WTC11 (cell line): ENCODE measurements around the gene LEF1. TPM values are rescaled to one million over a fixed set of nuclear protein-coding genes. Genes with fewer than 3 reads are reported as not detected.

ENCODE experiments used
- ATAC-seq: fragments of 200-7000 bp; cut with Tn5 transposase; 2 replicates; pipeline ENCODE4 v1.10.0; 2021; ENCODE audit warnings: mild to moderate bottlenecking, moderate library complexity
- CTCF ChIA-PET: fragments of 300-600 bp; sonication (Branson Sonifier 250); formaldehyde crosslinking; loops from one replicate; lab custom pipeline; 2021; ENCODE audit warnings: antibody characterized with exemption; lab: Charles Lee
- POLR2A ChIA-PET: fragments of 350-600 bp; sonication (Branson Sonifier 250); formaldehyde crosslinking; loops from one replicate; lab custom pipeline; 2021; ENCODE audit warnings: antibody characterized with exemption; lab: Charles Lee
- DNase-seq: peaks from one replicate; pipeline ENCODE4 v3.0.0; 2021; ENCODE audit warnings: low spot score
- H3K27ac Mint-ChIP-seq: 2 replicates; pipeline ENCODE4 v1.8.0; 2021; ENCODE audit warnings: mixed read lengths
- H3K27me3 Mint-ChIP-seq: 2 replicates; pipeline ENCODE4 v1.8.0; 2021; ENCODE audit warnings: low read depth, mild to moderate bottlenecking, moderate library complexity, mixed read lengths
- H3K36me3 Mint-ChIP-seq: 2 replicates; pipeline ENCODE4 v1.8.0; 2021; ENCODE audit warnings: mixed read lengths
- H3K4me1 Mint-ChIP-seq: 2 replicates; pipeline ENCODE4 v1.8.0; 2022; ENCODE audit warnings: mixed read lengths
- H3K4me3 Mint-ChIP-seq: 2 replicates; pipeline ENCODE4 v1.8.0; 2021; ENCODE audit warnings: mild to moderate bottlenecking, moderate library complexity, mixed read lengths
- H3K9me3 Mint-ChIP-seq: 2 replicates; pipeline ENCODE4 v1.8.0; 2021; ENCODE audit warnings: mixed read lengths
- CREB1 ChIP-seq: sonication (generic); formaldehyde crosslinking; IDR thresholded peaks from 2 replicates; pipeline ENCODE4 v1.8.0; 2023; ENCODE audit warnings: mild to moderate bottlenecking, missing genetic modification reagents
- CREM ChIP-seq: sonication (generic); formaldehyde crosslinking; IDR thresholded peaks from 2 replicates; pipeline ENCODE4 v1.8.1; 2022; ENCODE audit warnings: mild to moderate bottlenecking, missing genetic modification reagents, moderate library complexity
- GTF2I ChIP-seq: fragments of 250-450 bp; sonication (Bioruptor Pico); conservative IDR thresholded peaks from 2 replicates; pipeline ENCODE4 v1.4.0; 2021; ENCODE audit warnings: mild to moderate bottlenecking
- IRF2 ChIP-seq: sonication (generic); formaldehyde crosslinking; IDR thresholded peaks from 2 replicates; pipeline ENCODE4 v1.8.0; 2022; ENCODE audit warnings: low read depth, missing genetic modification reagents, borderline replicate concordance
- MXD4 ChIP-seq: fragments of 250-450 bp; sonication (Bioruptor Pico); IDR thresholded peaks from 2 replicates; pipeline ENCODE4 v1.8.0; 2021; ENCODE audit warnings: mild to moderate bottlenecking, moderate library complexity, borderline replicate concordance
- NR2C2 ChIP-seq: sonication (generic); formaldehyde crosslinking; IDR thresholded peaks from 2 replicates; pipeline ENCODE4 v1.8.0; 2022; ENCODE audit warnings: mild to moderate bottlenecking, missing genetic modification reagents
- OVOL2 ChIP-seq: fragments of 250-450 bp; sonication (Bioruptor Pico); IDR thresholded peaks from 2 replicates; pipeline ENCODE4 v1.9.0; 2021; ENCODE audit warnings: mild to moderate bottlenecking, borderline replicate concordance
- SMAD3 ChIP-seq: sonication (generic); formaldehyde crosslinking; IDR thresholded peaks from 2 replicates; pipeline ENCODE4 v1.8.0; 2022; ENCODE audit warnings: missing genetic modification reagents, mild to moderate bottlenecking, borderline replicate concordance
- SOX15 ChIP-seq: fragments of 250-450 bp; sonication (Bioruptor Pico); IDR thresholded peaks from 2 replicates; pipeline ENCODE4 v1.9.0; 2021; ENCODE audit warnings: mild to moderate bottlenecking
- TEAD4 ChIP-seq: sonication (generic); formaldehyde crosslinking; IDR thresholded peaks from 2 replicates; pipeline ENCODE4 v1.8.0; 2022; ENCODE audit warnings: mild to moderate bottlenecking, missing genetic modification reagents
- ZBTB21 ChIP-seq: sonication (generic); formaldehyde crosslinking; IDR thresholded peaks from 2 replicates; pipeline ENCODE4 v1.8.1; 2023; ENCODE audit warnings: mild to moderate bottlenecking, missing genetic modification reagents, borderline replicate concordance
- ZNF219 ChIP-seq: sonication (generic); formaldehyde crosslinking; IDR thresholded peaks from 2 replicates; pipeline ENCODE4 v1.8.0; 2023; ENCODE audit warnings: missing genetic modification reagents, mild to moderate bottlenecking, borderline replicate concordance
- ZNF263 ChIP-seq: sonication (generic); formaldehyde crosslinking; IDR thresholded peaks from 2 replicates; pipeline ENCODE4 v1.8.1; 2022; ENCODE audit warnings: low read depth, mild to moderate bottlenecking, moderate library complexity, missing genetic modification reagents
- ZNF416 ChIP-seq: fragments of 250-450 bp; sonication (Bioruptor Pico); IDR thresholded peaks from 2 replicates; pipeline ENCODE4 v1.9.0; 2021; ENCODE audit warnings: mild to moderate bottlenecking, inconsistent platforms
- ZNF423 ChIP-seq: fragments of 250-450 bp; sonication (Bioruptor Pico); IDR thresholded peaks from 2 replicates; pipeline ENCODE4 v2.1.2; 2022; ENCODE audit warnings: mild to moderate bottlenecking, moderate library complexity
- ZNF671 ChIP-seq: fragments of 250-450 bp; sonication (Bioruptor Pico); IDR thresholded peaks from 2 replicates; pipeline ENCODE4 v1.8.0; 2021; ENCODE audit warnings: mild to moderate bottlenecking
- total RNA-seq: library from RNA; stranded (reverse); gene quantifications from 3 replicates; pipeline ENCODE4 v1.2.3, GENCODE V29; 2021
- TF ChIP-seq, protein P1 (sequence below): sonication (generic); formaldehyde crosslinking; IDR thresholded peaks from 2 replicates; pipeline ENCODE4 v1.8.1; 2023; ENCODE audit warnings: mild to moderate bottlenecking, missing genetic modification reagents, moderate library complexity
- TF ChIP-seq, protein P2 (sequence below): sonication (generic); formaldehyde crosslinking; IDR thresholded peaks from 2 replicates; pipeline ENCODE4 v1.8.1; 2023; ENCODE audit warnings: mild to moderate bottlenecking, missing genetic modification reagents, borderline replicate concordance

LEF1 gene
- total RNA-seq, 1 experiment from 2014 or later = 1.3 TPM

DNA sequence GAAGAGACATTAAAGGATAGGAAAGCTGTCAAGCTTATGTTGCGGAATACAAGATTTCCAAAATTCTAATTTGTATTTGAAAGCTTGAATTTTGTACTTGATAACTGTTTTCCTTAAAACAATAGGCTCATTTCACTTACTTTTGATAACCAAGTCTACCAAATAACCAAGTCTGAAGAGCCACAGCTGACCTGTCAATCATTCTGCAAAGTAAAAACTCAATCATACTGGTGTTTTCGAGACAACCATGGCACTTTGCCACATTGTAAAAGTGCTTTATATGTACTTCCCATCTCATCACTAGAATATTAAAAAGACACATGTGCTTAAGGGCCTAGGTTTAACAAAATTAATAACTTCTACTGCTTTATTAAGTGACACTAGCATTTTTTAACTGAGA, 47.9 kb downstream of the LEF1 start (continued):
- TF ChIP-seq GTF2I (CRISPR knock-in tag) (no peak), ZNF671 (CRISPR knock-in tag) (no peak)

DNA sequence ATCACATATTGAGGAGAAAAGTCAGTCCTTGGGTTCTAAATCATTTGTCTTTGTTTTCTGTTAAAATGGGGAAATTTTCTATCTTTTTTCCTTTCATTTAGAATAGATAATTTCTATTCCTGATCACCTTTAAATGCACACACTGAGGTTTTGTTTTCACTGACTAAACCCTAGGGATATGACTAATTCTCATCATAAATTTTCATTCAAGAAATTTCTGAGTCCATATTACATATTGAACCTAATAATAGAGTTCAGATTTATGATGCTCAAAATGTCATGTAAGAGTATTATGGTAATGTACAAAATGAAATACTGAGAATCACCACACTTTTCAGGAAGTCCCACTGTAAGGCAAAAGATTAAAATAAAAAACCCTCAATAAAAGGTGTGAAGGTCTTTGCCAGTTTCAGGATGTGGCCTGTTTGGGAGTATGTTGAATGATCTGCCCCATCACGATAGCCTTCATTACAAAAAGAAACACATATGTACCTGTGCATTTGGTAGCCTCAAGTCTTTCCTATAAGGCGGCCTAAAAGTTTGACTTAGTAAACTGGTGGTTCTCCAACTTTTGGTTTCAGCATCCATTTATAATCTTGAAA, 49.4 kb downstream of the LEF1 start:
- ChIA-PET POLR2A (no interaction called here), CTCF (interaction anchor here (0.7 kb wide), 1 partner anchor 89 kb away, joined by 4 read pairs; no protein-coding TSS in a partner anchor)
- no peaks in the 10 kb centered on the region for H3K36me3 Mint-ChIP-seq
- no peak overlapping the region for H3K27ac Mint-ChIP-seq
- H3K4me1 Mint-ChIP-seq = peaks cover 25% of the 10 kb centered on the region
- H3K9me3 Mint-ChIP-seq = no peaks in the 10 kb centered on the region
- no peak for TF ChIP-seq SOX15
- TF ChIP-seq TEAD4 (CRISPR knock-in tag) = no peak
- TF ChIP-seq ZNF219 (CRISPR knock-in tag) = no peak
- TF ChIP-seq ZNF416 (CRISPR knock-in tag) = no peak
- H3K27me3 Mint-ChIP-seq = no peaks in the 10 kb centered on the region
- no peak for ATAC-seq
- no peak for DNase-seq
- no peak overlapping the region for H3K4me3 Mint-ChIP-seq

DNA sequence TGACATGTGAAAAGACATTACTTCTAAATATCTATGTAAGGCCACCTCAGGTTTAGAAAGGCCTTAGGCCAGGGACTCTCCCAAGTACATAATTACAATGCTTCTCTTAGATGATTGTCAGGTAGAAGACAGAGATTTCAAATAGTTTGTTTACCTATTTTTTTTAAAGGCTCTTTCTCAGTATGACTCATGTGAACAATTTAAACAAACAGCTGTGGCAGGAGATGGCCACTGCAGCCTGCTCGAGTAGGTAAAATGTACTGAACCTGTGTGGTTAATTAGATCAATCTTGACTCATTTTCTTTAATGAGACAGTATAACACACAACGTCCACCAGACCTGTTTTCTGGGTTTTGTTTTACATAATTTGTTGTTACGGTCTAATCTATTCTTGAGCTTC, 50.2 kb downstream of the LEF1 start:
- H3K27ac Mint-ChIP-seq = no peak overlapping the region
- no peak for DNase-seq
- TF ChIP-seq CREM (no peak), NR2C2 (CRISPR knock-in tag) (no peak), ZBTB21 (no peak), IRF2 (no peak), SOX15 (no peak), SMAD3 (CRISPR knock-in tag) (no peak), ZNF423 (CRISPR knock-in tag) (no peak), ZNF263 (CRISPR knock-in tag) (no peak), CREB1 (no peak), OVOL2 (no peak), MXD4 (no peak)
- TF ChIP-seq, protein P1, sequence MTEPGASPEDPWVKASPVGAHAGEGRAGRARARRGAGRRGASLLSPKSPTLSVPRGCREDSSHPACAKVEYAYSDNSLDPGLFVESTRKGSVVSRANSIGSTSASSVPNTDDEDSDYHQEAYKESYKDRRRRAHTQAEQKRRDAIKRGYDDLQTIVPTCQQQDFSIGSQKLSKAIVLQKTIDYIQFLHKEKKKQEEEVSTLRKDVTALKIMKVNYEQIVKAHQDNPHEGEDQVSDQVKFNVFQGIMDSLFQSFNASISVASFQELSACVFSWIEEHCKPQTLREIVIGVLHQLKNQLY (CRISPR knock-in tag) = no peak
- TF ChIP-seq, protein P2, sequence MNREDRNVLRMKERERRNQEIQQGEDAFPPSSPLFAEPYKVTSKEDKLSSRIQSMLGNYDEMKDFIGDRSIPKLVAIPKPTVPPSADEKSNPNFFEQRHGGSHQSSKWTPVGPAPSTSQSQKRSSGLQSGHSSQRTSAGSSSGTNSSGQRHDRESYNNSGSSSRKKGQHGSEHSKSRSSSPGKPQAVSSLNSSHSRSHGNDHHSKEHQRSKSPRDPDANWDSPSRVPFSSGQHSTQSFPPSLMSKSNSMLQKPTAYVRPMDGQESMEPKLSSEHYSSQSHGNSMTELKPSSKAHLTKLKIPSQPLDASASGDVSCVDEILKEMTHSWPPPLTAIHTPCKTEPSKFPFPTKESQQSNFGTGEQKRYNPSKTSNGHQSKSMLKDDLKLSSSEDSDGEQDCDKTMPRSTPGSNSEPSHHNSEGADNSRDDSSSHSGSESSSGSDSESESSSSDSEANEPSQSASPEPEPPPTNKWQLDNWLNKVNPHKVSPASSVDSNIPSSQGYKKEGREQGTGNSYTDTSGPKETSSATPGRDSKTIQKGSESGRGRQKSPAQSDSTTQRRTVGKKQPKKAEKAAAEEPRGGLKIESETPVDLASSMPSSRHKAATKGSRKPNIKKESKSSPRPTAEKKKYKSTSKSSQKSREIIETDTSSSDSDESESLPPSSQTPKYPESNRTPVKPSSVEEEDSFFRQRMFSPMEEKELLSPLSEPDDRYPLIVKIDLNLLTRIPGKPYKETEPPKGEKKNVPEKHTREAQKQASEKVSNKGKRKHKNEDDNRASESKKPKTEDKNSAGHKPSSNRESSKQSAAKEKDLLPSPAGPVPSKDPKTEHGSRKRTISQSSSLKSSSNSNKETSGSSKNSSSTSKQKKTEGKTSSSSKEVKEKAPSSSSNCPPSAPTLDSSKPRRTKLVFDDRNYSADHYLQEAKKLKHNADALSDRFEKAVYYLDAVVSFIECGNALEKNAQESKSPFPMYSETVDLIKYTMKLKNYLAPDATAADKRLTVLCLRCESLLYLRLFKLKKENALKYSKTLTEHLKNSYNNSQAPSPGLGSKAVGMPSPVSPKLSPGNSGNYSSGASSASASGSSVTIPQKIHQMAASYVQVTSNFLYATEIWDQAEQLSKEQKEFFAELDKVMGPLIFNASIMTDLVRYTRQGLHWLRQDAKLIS (CRISPR knock-in tag) = no peak
- POLR2A ChIA-PET = no interaction called here
- no peaks in the 10 kb centered on the region for H3K9me3 Mint-ChIP-seq
- H3K4me1 Mint-ChIP-seq = peaks cover 33% of the 10 kb centered on the region
- no peaks in the 10 kb centered on the region for H3K36me3 Mint-ChIP-seq
- CTCF ChIA-PET = interaction anchor here (0.7 kb wide), 1 partner anchor 88 kb away, joined by 4 read pairs; no protein-coding TSS in a partner anchor
- ATAC-seq = no peak
- H3K4me3 Mint-ChIP-seq = no peak overlapping the region
- no peaks in the 10 kb centered on the region for H3K27me3 Mint-ChIP-seq
